ENCODE results near the gene SLC13A5.

The SLC13A5 gene

DNA sequence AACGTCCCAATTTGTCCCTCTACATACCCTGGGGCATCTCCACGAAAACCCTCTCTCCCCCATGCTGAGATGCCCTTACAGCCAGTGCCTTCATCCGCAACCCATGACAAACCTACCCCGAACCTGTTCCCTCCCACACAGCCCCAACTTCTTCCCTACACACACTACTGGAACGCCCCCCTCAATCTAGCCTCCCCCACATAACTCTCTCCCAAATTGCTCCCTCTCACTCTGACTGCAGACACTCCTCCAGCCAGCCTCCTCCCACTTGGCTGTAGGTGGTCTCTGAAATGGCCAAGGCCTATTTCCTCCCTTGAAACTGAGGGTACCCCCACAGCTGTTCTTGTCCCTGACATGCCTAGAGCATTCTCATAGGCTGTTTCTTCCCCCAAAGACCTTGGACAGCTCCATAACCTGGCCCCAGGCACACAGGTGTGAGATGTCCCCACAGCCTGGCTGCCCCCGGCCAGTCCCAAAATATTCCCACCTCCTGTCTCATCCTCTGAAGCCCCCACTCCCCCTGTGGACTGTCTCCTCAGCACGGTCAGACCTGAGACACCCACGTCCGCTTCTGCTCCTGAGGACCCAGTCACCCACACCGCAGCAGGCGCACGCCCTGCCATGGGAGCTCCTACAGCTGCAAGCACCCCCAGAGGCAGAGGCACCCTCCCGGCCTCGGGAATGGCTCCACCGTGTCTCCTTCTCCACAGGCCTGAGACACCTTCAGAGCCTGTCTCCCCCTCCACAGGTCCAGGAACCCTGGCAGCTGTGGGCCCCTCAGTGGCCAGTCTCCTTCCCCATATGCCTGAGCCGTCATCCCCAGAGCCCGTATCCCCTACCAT, 76.3 kb downstream of the SLC13A5 start:
- DNase-seq: no peak

DNA sequence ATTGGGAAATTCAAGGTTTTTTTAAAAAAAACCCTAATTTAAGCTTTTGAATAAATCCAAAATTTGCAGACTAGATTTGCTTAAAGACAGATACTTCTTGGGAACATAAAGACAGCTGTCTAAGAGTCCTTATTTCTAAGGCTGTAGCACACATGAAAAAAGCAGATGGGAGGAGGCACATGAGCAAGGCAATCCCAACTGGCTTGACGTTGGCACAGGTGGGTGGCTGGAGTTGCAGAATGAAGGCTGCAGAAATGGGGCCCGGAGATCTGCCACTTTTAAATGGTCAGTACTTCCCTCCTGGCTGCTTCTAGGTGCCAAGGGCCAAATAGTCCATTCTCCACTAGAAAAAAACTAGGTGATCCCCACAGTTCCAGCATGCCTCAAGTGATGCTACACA, 77.1 kb downstream of the SLC13A5 start:
- no peak for DNase-seq
